Measurements from ENCODE around the gene TUBA3D.
"Not testable (repeated sequence)": the region's sequence is repeated elsewhere in the genome, so short reads cannot be mapped to it uniquely, and the experiment has no call there.

- TF ChIP-seq KLF1 (tag by site-specific recombination; IDR thresholded peaks at IDR 0.05); ZNF274 (IDR thresholded peaks at IDR 0.05; ENCODE audit: low read length); ZNF274 (tag by site-specific recombination; IDR thresholded peaks at IDR 0.05; ENCODE audit: borderline replicate concordance); ZNF843 (tag by site-specific recombination; IDR thresholded peaks at IDR 0.05); ZNF350 (tag by site-specific recombination; IDR thresholded peaks at IDR 0.05); ZBTB10 (tag by site-specific recombination; IDR thresholded peaks at IDR 0.05); YY1 (tag by site-specific recombination; IDR thresholded peaks at IDR 0.05); REST (tag by site-specific recombination; IDR thresholded peaks at IDR 0.05); ZNF571 (tag by site-specific recombination; IDR thresholded peaks at IDR 0.05); SALL2 (tag by site-specific recombination; IDR thresholded peaks at IDR 0.05; ENCODE audit: borderline replicate concordance); ZNF660 (tag by site-specific recombination; IDR thresholded peaks at IDR 0.05); ZBTB8A (tag by site-specific recombination; IDR thresholded peaks at IDR 0.05); HOXC10 (CRISPR knock-in tag; IDR thresholded peaks at IDR 0.05); ZNF670 (tag by site-specific recombination; IDR thresholded peaks at IDR 0.05; ENCODE audit: low read depth): not testable (repeated sequence)
- TF ChIP-seq, protein P1, sequence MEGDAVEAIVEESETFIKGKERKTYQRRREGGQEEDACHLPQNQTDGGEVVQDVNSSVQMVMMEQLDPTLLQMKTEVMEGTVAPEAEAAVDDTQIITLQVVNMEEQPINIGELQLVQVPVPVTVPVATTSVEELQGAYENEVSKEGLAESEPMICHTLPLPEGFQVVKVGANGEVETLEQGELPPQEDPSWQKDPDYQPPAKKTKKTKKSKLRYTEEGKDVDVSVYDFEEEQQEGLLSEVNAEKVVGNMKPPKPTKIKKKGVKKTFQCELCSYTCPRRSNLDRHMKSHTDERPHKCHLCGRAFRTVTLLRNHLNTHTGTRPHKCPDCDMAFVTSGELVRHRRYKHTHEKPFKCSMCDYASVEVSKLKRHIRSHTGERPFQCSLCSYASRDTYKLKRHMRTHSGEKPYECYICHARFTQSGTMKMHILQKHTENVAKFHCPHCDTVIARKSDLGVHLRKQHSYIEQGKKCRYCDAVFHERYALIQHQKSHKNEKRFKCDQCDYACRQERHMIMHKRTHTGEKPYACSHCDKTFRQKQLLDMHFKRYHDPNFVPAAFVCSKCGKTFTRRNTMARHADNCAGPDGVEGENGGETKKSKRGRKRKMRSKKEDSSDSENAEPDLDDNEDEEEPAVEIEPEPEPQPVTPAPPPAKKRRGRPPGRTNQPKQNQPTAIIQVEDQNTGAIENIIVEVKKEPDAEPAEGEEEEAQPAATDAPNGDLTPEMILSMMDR (tag by site-specific recombination; IDR thresholded peaks at IDR 0.05): peak; percentile 32; the same call in 1 of the 2 replicates
Observed at GRCh38 chr2:131516621-131517020, 40.7 kb downstream of the TUBA3D start.
